Stimulated activated CD8-positive, alpha-beta memory T cell treated with anti-CD3 and anti-CD28 coated beads, Interleukin-15, amount 100 ng/mL, for 1 hour (primary cell): ENCODE data around the gene PERM1.
"Not testable (repeated sequence)": the region's sequence is repeated elsewhere in the genome, so short reads cannot be mapped to it uniquely, and the experiment has no call there.

Experiments used
- DNase-seq: peaks from one replicate; pipeline ENCODE4 v3.0.0-alpha.2; 2020; ENCODE audit warnings: low read depth

PERM1 gene

GRCh38 chr1:964691-965525, 17.0 kb downstream of the PERM1 start:
- no peak for DNase-seq

DNA sequence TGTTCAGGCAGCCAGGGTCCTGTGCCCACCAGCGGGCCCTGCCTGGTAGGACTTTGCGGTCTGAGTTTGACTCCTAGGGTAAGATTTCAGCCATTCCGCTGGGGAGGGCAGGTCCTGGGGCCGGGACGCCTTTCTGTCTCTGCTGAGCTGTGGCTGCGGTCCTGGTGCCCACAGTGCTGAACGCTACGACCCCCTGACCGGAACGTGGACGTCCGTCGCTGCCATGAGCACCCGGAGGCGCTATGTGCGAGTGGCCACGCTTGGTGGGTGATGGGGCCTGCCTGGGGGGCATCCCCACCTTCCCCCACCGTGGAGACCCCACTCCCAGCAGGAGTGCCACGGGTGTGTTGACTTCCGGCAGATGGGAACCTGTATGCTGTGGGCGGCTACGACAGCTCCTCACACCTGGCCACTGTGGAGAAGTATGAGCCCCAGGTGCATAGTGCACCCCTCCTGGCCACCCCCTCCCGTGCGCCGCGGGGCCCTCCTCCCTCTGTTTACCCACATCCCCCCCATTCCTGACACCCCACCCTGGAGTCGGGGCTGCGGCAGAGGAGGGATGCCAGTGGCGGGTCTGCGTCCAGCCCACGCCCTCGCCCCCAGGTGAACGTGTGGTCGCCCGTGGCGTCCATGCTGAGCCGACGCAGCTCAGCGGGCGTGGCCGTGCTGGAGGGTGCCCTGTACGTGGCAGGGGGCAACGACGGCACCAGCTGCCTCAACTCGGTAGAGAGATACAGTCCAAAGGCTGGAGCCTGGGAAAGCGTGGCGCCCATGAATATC, 18.0 kb downstream of the PERM1 start:
- no peak for DNase-seq

- no peak for DNase-seq
Observed at GRCh38 chr1:963301-963651, 18.6 kb downstream of the PERM1 start.

GRCh38 chr1:962381-963300, 19.3 kb downstream of the PERM1 start:
- DNase-seq = no peak

- DNase-seq = no peak
Observed at GRCh38 chr1:961132-961669, 20.7 kb downstream of the PERM1 start.

- DNase-seq = peak; percentile 51
Observed at GRCh38 chr1:960363-961131, 21.3 kb downstream of the PERM1 start, which contains the start of gene KLHL17. Gene KLHL17 (plus strand): TSS chr1:960584. CDS start chr1:960694, 110 bp downstream.

DNA sequence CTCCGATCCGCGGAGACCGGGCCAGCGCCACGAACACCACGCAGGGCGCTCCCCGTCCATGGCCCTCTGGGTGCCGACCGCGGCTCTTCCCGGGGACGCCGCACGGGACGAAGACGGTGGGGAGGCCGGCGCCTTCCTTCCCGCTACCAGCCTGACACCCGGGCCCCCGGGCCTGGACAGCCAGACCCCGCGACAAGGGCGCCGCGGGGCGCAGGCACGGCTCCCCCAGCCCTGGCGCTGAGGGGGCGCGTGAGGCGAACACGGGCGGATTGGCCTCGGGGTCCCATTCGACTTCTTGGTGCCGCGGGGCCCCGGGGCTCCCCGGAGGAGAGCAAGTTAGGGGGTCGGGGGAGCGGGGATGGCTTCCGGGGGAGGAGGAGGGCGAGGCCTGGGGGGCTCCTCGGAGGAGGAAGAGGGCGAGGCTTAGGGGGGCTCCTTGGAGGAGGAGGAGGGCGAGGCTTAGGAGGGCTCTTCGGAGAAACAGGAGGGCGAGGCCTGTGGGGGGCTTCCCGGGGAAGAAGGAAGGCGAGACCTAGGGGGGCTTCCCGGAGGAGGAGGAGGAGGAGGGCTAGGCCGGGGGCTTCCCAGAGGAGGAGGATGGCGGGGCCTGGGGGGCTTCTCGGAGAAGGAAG, 22.0 kb downstream of the PERM1 start:
- no peak for DNase-seq

DNA sequence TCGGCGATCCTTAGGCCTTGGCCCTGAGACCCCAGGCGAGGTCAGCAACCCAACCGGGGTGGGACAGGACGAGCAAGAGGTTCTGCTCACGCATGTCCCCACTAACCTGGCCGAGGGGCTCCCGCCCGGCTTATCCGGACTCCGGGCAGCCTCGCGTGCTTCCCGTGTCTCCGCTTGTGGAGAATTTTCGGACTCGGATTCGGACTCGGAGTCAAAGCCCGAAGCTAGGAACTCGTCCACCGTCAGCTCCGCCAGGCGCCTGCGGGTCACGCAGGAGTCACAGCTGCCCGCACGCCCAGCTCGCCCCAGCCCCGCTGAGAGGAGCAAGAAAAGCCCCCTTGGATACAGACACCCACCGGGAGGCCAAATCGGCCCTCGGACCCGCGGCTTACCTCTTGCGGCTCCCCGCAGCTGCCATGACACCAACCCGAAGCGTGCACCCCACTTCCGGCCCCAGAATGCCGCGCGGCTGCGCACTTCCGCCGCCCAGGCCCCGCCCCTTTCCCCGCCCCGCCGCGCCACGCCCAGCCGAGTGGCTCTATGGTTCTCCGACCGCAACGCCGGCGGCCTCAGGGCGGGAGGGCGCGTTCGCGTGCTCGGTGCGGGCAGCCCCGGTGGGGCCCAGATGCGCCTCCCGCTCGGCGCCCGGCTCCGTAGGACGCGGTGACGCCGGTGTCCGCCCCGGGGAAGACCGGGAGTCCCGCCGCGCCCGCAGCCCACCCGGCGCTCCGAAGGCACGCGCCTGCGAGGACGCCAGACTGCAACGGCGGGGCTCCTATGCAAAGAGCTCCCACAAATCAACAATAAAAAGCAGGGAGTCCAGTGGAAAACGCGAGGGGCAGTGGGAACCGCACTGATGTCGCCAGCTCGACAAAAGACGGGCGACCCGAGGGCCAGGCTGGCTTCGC, 22.8 kb downstream of the PERM1 start, which contains the start of gene NOC2L:
Gene NOC2L (minus strand): TSS at position 434 of the 908 bp plus-strand sequence. CDS start 16 bp downstream, at position 418.
- peak; percentile 97 for DNase-seq

- no peak for DNase-seq
Observed at GRCh38 chr1:956636-957035, 25.3 kb downstream of the PERM1 start.

GRCh38 chr1:955474-955873, 26.4 kb downstream of the PERM1 start:
- no peak for DNase-seq

GRCh38 chr1:954927-955326, 27.0 kb downstream of the PERM1 start:
- no peak for DNase-seq

DNA sequence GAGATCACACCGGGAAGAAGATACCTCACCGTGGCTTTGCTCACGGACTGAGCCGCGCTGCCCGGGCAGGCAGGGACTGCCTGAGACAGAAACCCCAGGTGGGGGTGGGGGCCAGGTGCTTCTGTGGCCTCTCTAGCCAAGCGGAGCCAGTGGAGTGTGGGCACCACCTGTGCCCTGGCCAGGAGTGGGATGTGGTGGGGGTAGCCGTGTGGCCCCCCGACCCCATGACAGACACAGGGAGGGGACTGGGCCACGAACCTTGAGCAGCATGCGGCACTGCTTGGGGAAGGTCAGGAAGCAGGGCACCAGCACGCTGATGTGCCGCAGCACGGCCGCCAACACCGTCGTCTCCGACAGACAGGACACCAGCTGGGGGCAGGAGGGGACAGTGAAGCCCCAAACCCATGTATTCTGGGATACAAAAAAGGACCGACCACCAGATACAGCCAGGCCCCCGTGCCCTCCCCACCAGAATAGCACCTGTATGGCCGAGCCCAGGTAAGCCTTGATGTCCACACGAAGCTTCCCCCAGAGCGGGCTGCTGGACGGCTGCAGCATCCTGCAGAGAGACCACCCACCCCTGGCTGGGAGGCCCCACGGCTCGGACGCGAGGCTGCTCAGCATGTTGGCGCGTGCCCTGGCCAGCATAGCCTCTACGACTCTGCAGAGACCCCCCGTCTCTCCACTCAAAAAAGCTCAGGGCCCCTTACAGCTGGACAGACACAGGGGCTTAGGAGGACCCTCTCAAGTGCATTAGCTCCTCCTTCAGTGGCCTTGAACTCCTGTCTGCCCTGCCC, 28.2 kb downstream of the PERM1 start:
- DNase-seq = no peak

DNA sequence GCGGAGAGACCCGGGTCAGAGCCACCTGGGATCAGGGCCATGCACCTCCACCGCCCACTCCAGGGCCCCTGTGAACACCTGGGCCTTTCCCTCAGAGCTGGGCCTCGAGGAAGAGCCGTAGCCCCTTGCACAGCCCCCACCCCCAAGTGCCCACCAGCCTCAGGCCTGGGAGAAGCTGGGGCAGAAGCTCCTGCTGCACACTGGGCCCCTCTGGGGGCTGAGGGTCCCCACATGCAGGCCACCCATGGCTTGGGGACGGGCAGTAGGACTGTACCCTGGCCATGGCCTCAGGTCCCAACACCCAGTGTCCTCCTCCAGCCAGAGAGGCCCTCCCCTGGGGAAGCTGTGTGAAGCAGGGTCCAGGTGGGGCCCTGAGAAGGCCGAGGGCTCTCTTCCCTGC, 29.3 kb downstream of the PERM1 start:
- DNase-seq = no peak

DNA sequence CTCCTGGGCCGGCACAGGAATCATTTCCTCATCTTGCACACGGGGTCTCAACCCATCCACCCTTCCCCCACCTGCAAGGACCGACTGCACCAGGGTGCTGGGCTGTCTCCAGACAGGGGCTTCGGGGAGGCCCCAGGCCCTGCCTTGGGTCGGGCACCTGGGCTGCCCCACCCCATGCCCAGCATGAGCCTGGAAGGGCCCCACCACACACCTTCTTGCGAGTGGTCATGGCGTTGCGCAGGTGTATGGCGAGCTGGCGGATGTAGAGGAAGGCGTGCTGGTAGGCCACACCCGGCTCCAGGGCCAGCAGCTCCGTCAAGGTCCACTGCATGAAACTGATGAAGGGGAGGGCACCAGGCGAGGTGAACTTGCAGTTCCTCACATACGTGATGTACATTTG, 29.7 kb downstream of the PERM1 start:
- no peak for DNase-seq

- no peak for DNase-seq
Observed at GRCh38 chr1:951364-951763, 30.5 kb downstream of the PERM1 start.

DNA sequence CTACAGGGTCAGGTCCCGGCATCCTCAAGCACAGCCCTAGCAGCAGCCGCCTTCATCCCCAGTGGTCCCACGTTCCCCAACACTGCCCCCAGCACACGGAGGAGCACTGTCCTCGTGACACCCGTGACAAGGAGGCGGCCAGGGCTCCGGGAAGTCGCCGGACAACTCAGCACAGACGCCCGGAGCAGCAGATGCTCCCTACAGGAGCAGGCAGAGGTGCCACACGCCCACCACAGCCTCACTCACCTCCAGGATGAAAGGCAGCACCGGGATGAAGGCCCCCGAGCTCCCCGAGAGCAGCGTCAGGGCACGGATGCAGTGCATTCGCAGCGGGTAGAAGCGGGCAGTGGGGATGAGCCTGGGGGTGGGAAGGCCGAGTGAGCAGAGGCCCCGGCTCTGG, 31.0 kb downstream of the PERM1 start:
- DNase-seq = no peak

DNA sequence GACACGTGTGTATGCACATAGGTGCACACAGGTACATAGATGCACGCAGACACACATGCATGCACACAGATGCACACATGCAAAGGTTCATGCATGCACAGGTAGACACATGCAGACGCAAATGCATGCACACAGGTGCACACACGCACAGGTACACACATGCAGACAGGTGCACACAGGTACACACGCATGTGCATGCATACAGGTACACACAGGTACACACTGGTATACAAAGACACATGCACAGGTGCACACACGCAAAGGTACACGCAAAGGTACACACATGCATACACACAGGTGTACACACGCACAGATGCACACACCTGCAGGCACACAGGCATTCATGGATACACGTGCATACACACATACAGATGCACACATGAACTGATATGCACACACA, 31.6 kb downstream of the PERM1 start:
- DNase-seq = no peak

GRCh38 chr1:947958-948357, 33.9 kb downstream of the PERM1 start:
- no peak for DNase-seq

DNA sequence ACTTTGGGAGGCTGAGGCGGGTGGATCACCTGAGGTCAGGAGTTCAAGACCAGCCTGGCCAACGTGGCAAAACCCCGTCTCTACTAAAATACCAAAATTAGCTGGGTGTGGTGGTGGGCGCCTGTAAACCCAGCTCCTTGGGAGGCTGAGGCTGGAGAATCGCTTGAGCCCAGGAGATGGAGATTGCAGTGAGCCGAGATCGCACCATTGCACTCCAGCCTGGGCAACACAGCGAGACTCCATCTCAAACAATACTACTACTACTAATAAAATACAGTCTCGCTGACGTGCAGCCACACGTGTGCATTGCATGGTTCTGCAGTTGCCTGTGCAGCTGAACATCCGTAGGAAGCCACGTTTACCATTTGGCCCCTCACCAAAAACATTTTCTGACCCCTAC, 35.1 kb downstream of the PERM1 start:
- DNase-seq = not testable (repeated sequence)
